H1 (cell line): ENCODE measurements around the gene EPHA6. TPM values are rescaled to one million over a fixed set of nuclear protein-coding genes. Genes with fewer than 3 reads are reported as not detected.

Experiments
- EZH2 ChIP-seq: fragments of 200-600 bp; sonication (generic); IDR thresholded peaks from 2 replicates; pipeline ENCODE4 v1.7.1; 2012; ENCODE audit warnings: low read depth, mild to moderate bottlenecking, moderate library complexity, low read length, inconsistent platforms; ENCODE audit not compliant: severe bottlenecking
- GABPA ChIP-seq: IDR thresholded peaks from 2 replicates; pipeline ENCODE4 v1.6.1; 2011; ENCODE audit warnings: mild to moderate bottlenecking, low read length, moderate library complexity, borderline replicate concordance; ENCODE audit not compliant: insufficient read depth
- JUND ChIP-seq: IDR thresholded peaks from 2 replicates; pipeline ENCODE4 v1.6.1; 2011; ENCODE audit warnings: mild to moderate bottlenecking, improper control_type of control experiment, low read length
- RNF2 ChIP-seq: fragments of 200-900, 300-1000 bp; sonication (generic); IDR thresholded peaks from 2 replicates; pipeline ENCODE4 v1.7.1; 2016; ENCODE audit warnings: borderline replicate concordance, low read depth, mild to moderate bottlenecking, antibody characterized with exemption, low read length; ENCODE audit not compliant: poor library complexity, severe bottlenecking; ENCODE audit errors: missing control alignments
- TEAD4 ChIP-seq: IDR thresholded peaks from 2 replicates; pipeline ENCODE4 v1.6.1; 2012; ENCODE audit warnings: low read depth, low read length, inconsistent platforms, mixed read lengths
- polyA plus RNA-seq, 7 experiments: library from polyadenylated mRNA; depleted of rRNA in 3 of 7; stranded (reverse) in 5 of 7; unstranded in 2 of 7; fragments of >200 nt in 5 of 7; fragments of 200-250 nt in 2 of 7; gene quantifications; 1 replicate in 5 of 7; 2 replicates in 1 of 7; 4 replicates in 1 of 7; pipeline versions ENCODE4 v1.2.1 to v1.2.3, GENCODE V29; 2011 to 2013; ENCODE audit warnings: missing spikeins in 2 of 7, mixed read lengths in 2 of 7
- total RNA-seq: library from RNA; stranded (reverse); fragmentation: NEBNext Ultra II Directional; extraction: Animal tissue kit (Norgen Biotek cat#: 25700); gene quantifications from 2 replicates; pipeline ENCODE4 v1.2.1, GENCODE V29; 2021
- TF ChIP-seq, protein P1 (sequence below): IDR thresholded peaks from 2 replicates; pipeline ENCODE4 v1.6.1; 2011; ENCODE audit warnings: low read length, improper control_type of control experiment
- TF ChIP-seq, protein P2 (sequence below): IDR thresholded peaks from 2 replicates; pipeline ENCODE4 v1.6.1; 2011; ENCODE audit warnings: low read depth, mild to moderate bottlenecking, low read length; ENCODE audit not compliant: insufficient read depth

Gene EPHA6
- total and polyA plus RNA-seq, 2 of the 8 experiments (the other 6 are each of a cell fraction or from before 2014, with no cell fraction given) = 0.83 to 3.2 TPM

DNA sequence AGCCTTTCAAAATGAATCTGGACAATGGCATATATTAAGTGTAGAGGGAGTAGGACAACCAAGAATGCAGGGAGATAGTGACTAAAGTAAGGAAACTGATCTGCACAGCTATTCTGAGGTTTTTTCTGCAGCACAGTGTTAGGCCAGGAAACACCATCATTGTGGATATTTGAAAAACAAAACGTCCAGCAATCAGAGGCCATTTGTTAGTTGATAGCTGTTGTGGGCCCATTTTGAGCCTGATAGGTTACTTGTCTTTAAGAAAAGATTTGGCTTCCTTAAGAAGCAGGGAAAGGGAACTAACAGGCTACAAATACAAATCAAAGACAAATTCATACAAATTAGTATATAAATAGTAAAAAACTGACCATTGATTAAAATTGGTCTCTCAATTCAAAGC is 574.4 kb downstream of the EPHA6 start (continued):
- no peak for TF ChIP-seq GABPA
- no peak for TF ChIP-seq JUND
- no peak for TF ChIP-seq RNF2
- TF ChIP-seq, protein P1, sequence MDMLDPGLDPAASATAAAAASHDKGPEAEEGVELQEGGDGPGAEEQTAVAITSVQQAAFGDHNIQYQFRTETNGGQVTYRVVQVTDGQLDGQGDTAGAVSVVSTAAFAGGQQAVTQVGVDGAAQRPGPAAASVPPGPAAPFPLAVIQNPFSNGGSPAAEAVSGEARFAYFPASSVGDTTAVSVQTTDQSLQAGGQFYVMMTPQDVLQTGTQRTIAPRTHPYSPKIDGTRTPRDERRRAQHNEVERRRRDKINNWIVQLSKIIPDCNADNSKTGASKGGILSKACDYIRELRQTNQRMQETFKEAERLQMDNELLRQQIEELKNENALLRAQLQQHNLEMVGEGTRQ = no peak
- no peak for TF ChIP-seq TEAD4
- TF ChIP-seq EZH2 = no peak
- TF ChIP-seq, protein P2, sequence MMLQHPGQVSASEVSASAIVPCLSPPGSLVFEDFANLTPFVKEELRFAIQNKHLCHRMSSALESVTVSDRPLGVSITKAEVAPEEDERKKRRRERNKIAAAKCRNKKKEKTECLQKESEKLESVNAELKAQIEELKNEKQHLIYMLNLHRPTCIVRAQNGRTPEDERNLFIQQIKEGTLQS = no peak
